ENCODE measurements around the gene SLC35D3.
"Not testable (repeated sequence)": the region's sequence is repeated elsewhere in the genome, so short reads cannot be mapped to it uniquely, and the experiment has no call there.

SLC35D3 gene, protein sequence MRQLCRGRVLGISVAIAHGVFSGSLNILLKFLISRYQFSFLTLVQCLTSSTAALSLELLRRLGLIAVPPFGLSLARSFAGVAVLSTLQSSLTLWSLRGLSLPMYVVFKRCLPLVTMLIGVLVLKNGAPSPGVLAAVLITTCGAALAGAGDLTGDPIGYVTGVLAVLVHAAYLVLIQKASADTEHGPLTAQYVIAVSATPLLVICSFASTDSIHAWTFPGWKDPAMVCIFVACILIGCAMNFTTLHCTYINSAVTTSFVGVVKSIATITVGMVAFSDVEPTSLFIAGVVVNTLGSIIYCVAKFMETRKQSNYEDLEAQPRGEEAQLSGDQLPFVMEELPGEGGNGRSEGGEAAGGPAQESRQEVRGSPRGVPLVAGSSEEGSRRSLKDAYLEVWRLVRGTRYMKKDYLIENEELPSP
- 0 reads per million in 2 experiments for total RNA-seq

DNA sequence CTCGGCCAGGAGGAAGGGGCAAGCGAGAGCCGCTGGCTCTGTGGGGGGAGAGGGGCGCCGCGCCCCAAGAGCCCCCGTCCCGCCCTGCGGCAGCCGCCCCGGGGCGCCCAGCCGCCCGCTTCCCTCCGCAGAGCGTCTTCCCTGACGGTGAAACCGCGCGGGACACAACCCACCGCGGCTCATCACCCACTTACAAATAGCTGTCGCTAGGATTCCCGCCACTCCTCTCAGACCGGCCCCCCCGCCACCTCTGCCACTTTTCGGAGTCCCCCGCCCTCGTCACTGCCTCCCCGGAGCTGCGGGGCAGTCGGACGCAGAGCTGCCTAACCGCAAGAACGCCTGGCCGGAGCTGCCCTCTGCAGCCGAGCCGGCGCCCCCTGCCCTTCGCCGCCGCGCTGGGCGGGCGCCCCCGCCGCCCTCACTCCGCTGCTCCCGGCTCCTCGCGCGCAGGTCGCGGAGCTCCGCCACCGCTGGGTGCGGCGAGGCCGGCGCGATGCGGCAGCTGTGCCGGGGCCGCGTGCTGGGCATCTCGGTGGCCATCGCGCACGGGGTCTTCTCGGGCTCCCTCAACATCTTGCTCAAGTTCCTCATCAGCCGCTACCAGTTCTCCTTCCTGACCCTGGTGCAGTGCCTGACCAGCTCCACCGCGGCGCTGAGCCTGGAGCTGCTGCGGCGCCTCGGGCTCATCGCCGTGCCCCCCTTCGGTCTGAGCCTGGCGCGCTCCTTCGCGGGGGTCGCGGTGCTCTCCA, at the start of gene SLC35D3:
Gene SLC35D3 (plus strand): TSS at position 366 of the 749 bp plus-strand sequence. CDS start 128 bp downstream, at position 494.
- no peak for DNase-seq (ENCODE audit: low read depth)

DNA sequence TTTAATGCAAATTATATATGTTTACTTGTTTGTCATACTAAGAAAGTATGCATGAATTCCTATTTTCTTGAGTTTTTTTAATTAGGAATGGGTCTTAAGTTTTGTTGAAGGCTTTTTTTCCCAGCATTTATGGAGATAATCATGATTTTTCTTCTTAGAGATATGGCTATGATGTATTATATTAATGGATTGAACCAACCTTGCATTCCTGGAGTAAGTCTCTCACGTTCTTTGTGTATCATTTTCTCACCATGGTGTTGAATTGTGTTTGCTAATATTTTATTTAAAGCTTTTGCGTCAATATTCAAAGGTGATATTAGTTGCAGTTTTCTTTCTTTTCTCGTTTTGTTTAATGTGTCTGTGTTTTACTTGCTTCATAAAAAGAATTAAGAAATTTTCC, 48.4 kb upstream of the SLC35D3 start:
- no peak for DNase-seq (ENCODE audit: low read depth)

DNA sequence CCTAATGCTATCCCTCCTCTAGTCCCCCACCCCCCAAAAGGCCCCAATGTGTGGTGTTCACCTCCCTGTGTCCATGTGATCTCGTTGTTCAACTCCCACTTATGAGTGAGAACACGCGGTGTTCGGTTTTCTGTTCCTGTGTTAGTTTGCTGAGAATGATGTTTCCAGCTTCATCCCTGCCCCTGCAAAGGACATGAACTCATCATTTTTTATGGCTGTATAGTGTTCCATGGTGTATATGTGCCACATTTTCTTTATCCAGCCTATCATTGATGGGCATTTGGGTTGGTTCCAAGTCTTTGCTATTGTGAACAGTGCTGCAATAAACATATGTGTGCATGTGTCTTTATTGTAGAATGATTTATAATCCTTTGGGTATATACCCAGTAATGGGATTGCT, 45.6 kb upstream of the SLC35D3 start:
- DNase-seq (ENCODE audit: low read depth): not testable (repeated sequence)

DNA sequence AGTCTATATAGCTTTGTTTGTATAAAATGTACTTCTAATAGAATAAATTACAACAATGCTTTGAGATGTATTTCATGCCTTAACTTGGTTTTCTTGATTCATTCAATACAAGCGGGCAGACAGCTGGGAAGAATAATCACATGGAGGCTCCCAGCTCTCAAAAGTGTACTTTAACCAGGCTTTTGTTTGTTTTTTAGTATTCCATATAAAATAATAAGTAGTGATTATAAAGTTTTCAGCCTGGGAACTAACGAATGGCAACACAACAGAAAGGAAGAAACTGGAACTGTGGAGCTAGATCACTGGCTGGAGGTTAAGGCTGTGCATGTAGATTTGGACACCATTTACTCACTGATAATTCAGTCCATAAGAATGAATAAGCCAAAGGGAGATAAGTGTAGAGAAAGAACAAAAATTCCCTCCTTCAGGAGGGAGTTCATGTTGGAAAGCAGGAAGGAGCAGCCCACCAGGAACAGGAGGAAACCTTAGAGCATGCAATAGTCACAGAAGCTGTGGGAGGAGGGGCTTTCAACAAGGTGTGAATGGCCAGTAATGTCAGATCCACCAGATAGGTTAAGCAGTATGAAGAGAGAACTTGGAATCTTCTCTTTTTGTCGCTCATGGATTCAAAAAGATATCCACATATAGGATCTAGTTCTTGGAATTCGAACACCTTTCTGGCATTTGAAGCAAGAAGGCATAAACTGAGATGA, 41.2 kb upstream of the SLC35D3 start:
- no peak for DNase-seq (ENCODE audit: low read depth)

DNA sequence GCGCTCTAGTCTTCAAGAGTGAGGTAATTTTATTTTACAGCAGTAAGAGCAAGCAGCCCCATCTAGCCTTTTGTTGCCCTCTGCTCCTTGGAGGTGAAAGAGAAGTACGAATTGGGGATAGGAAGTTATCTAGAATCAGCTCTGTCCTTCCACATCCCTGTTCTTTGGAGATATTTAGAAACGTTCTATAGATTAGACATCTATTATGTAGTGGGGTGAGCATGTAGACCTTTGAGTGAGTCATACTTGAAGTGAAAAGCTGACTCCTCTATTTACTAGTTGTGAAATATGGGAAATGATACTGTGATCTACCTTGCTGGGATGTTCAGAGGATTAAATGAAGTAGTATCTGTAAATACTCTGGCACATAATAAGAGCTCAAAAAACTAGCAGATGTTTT, 36.0 kb upstream of the SLC35D3 start:
- no peak for DNase-seq (ENCODE audit: low read depth)

DNA sequence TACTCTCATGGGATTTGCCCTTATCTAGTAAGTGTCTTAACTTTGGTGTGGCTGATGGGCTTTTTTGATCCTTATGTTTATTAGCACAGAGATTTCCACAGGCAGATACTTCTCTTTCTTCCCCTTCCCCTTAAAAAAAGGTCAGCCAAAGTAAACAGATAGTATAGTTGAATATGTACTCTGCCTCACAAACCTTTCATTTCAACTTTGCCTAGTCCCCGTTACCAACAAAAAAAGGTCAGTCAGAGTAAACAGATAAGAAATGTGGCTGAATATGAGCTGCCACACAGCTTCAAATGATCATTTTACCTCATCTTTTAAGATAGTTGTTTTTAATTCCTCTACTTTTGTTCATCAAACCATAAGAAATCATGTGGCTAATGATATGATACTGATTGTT, 34.1 kb upstream of the SLC35D3 start:
- no peak for DNase-seq (ENCODE audit: low read depth)

DNA sequence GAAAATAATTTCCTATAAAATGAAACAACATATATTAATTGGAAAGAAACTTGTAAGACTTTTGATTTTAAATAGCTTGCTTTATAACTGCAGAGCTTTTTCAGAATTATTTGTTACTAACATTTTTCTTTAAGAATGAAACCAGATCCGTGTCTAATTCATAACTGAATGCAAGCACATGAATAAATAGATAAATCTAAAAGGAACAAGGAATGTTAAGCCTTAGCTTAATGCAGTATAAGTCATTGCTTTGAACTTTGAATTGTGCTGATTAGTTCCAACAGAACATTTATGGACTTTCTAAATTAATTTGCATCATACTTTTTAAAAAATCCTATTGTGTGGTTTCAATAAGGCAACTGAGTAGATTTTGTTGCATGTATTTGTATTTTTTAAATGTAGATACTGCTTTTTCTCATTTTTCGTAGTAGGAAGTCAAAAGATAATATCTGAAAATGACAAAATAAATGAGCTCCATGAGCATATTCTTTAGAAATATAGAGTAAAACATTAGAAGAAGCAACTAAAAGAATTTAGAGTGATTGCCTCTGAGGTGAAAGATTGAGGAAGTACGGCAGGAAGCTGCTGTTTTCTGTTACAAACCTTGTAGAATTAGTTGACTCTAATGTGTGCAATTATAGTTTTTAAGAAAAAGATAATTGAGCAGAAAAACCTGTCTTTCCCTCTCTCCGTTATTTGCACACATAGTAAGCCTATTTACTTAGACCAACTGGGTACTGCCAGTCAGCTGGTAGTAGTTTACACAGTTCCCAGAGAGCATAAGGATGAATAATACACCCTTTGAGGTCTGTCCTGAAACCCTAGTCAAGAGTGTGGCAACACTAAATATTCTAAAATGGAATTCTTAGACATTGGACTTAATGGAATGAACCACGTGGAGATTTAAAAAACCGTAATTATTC, 32.6 kb upstream of the SLC35D3 start:
- no peak for DNase-seq (ENCODE audit: low read depth)

DNA sequence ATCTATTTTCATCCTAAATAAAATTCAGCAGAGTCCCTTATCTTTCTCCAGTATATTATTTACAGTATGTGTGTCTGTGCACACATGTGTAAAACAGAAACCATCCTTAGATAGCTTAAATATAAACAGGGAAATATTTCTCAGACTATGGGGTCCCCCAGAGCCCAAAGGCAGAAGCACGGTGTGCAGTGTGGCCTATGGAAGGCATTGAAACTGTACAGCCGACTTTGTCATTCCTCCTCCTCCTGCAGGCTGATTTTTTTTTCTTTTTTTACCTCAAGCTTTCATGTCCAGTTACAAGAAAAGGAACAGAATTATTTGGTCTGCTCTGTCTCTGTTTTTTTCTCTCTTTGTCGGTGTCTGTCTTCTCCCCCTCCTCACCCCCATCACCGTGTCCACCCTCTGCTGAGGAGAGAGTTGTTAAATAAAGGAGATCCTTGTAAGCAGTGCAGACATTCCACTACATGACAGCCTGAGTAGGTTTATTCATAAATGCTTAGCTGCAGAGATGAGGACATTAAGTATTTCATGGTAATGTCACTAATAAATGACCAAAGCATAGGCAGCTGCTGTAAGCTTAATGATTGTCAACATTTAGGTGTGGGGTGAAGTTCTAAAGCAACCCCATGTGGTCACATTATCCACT, 31.8 kb upstream of the SLC35D3 start:
- no peak for DNase-seq (ENCODE audit: low read depth)

DNA sequence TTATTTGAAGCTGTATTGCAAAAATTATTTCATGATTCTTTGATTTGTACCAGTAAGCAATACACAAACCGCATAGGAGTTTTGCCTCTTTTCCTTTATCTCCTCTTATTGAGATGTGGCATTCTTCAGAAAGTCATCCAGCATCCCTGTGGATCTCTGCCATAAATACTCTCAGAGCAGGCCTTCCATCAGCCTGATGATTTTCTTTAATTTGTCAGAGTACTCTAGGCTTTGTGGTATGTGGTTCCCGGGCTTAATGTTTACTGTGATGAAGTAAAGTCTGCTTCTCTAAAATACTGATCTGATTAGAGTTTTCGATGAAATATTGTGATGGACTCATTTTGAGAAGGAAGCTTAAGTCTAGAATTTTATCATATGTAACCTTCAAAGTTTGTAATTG, 31.1 kb upstream of the SLC35D3 start:
- DNase-seq (ENCODE audit: low read depth): no peak

DNA sequence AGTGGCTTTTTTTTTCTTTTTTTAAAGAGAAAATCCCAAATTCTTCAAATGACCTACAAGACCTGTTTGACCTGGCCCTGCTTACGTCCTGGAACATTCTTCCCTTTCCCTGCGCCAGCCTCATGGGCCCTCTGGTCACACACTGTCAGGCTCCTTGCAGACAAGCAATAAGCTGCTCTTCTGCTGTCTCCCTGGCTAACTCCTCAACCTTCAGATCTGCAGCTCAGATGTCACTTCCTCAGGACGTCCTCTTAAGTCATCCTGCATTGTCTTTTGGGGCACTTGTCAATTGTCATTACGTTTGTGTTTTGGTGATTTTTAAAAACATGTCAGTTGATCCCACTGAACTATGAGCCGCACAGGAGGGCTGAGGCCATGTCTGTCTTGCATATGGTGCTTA, 28.9 kb upstream of the SLC35D3 start:
- no peak for DNase-seq (ENCODE audit: low read depth)

DNA sequence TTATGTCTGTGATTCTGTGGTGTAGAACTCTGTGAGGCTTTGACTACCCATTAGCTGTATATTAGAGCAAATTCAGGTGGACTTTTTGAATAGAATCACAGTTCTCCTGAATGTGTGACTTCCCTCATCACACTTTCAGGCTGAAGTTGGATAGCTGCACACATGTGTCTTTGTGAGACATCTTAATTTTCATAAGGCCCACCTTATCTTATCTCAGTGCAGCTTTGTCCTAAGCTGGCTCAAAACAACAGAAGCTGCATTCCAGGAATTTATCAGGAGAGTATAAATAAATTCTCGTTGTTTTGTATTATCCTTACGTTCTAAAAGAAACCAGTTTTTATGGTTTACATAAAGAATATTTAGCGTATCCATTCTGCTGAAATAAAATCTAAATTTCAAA, 26.2 kb upstream of the SLC35D3 start:
- DNase-seq (ENCODE audit: low read depth): no peak

DNA sequence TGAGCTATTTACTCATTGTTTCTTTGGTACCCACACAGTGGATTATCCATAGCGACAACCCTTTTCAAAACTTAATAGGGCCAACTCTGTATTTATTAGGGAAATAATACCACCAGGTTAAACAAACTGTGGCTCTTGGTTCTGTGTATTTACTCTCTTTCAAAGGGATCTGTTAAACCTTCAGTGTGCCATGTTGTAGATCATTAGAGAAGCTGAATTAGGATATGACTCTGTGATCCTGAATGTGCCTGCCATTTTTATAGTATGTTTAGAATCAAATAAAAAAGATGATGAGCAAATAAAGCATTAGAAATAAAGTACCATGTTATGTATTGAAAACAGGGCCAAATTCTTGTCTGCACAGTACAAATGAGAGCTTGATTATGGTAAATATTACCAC, 25.0 kb upstream of the SLC35D3 start:
- no peak for DNase-seq (ENCODE audit: low read depth)

DNA sequence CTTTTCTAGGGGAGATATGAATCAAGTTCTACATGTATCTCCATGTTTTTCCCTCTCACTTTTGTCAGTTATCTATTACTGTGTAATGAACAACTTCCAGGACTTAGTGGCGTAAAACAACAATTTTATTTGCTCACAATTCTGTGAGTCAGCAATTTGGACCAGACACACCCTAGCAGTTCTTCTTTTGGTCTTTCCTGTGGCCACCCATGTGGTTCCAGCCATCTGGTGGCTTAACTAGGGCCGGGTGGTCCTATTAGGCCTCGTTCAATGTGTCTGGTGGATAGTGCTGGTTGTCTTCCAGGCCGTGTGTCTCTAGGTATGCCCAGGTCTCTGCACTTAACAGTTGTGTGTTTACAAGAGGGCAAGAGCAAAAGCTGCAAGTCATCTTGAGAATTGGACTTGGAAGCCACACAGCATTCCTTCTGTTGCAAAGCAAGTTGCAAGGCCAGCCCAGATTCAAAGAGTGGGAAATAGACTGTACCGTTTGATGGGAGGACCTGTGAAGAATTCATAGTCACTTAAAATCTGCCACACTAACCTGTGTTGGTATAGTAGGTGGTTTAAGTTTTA, 20.8 kb upstream of the SLC35D3 start:
- no peak for DNase-seq (ENCODE audit: low read depth)

DNA sequence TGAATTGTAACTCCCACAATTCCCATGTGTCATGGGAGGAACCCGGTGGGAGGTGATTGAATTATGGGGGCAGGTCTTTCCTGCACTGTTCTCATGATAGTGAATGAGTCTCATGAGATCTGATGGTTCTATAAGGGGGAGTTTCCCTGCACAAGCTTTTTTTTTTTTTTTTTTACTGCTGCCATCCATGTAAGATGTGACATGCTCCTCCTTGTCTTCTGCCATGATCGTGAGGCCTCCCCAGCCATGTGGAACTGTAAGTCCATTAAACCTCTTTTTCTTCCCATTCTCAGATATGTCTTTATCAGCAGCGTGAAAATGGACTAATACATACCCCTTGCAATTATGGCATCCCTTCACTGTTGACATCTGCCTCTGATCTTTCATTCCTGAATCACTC, 17.6 kb upstream of the SLC35D3 start:
- DNase-seq (ENCODE audit: low read depth): not testable (repeated sequence)

DNA sequence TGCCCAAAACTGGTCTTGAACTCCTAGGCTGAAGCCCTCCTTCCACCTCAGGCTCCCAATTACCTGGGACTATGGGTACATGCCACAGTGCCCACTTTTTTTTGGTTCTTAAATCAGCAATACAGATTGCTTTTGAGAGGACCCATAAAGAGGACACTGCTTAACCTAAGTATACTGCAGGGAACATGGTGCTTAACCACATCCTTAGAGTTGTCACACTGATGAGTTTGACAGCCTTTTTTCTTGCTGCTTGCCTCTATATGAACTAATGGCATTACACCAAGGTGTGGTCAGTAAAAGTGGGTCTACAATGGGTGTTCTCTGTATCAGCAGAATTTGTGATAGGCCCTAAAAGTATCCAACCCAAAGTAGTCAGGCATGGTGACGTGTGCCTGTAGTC, 7.2 kb upstream of the SLC35D3 start:
- no peak for DNase-seq (ENCODE audit: low read depth)

DNA sequence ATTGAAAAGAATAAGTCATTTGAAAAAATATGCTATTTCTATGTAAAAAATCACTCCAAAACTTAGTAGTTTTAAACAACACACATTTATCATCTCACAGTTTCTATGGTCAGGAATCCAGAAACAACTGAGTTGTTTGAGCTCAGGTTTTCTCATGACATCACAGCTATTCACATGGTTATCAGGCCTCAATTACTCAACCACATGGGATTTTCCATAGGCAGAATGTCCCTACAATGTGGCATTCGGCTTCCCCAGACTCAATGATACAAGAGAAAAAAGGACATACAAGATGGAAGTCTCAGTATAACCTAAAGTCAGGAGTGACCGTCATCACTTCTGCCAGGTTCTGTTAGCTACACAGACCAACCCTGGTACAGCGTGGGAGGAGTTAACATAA, 3.4 kb upstream of the SLC35D3 start:
- DNase-seq (ENCODE audit: low read depth): no peak

DNA sequence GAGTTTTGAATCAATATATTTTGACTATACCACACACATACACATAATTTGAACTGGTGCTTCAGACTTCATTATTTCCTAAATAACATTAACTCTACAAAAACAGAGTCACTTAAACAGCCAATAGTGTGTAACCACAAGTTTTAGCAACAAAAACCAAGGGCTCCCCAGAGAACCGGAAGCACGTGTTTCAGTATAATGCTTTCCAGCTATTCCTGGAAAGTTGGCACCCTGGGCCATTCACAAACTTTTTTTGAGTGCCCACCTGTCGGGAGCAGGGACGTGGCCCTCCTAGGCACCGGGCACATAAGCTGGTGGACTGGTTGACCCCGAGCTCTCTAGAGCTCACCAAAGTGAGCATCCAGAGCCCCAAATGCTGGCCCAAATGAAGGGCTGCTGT, 1.9 kb upstream of the SLC35D3 start:
- no peak for DNase-seq (ENCODE audit: low read depth)

DNA sequence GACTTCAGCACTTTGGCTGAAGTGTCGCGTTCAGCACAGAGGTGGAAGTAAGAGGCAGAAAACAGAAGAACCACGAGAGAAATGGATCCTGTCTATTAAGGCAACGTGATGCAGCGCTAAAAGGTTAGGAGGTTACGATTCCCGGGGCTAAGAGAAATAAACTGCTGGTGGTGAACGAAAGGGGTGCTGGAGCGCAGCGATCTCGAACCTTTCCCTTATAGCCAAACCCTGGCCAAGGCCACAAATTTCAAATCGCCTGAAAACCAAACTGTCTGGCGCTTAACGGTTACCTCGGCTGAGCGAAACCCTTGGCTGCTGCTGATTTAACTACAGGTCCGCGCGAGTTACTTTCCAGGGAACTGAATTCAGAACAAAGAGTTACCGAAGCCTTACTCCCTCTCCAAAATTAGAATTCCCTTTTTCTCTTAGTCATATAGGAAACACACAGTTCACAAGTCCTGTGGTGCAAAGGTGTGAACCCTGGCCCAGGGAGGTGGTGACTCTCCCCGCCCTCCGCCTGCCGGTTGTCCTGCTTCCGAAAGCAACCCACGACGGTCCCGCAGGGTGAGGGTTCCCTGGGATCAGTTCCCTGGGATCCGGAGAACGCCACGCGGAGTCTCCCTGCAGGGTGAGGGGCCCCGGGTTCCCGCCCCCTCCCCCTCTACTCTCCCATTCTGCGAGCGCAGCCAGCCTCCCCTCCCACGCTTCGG, 1.3 kb upstream of the SLC35D3 start:
- DNase-seq (ENCODE audit: low read depth): no peak

DNA sequence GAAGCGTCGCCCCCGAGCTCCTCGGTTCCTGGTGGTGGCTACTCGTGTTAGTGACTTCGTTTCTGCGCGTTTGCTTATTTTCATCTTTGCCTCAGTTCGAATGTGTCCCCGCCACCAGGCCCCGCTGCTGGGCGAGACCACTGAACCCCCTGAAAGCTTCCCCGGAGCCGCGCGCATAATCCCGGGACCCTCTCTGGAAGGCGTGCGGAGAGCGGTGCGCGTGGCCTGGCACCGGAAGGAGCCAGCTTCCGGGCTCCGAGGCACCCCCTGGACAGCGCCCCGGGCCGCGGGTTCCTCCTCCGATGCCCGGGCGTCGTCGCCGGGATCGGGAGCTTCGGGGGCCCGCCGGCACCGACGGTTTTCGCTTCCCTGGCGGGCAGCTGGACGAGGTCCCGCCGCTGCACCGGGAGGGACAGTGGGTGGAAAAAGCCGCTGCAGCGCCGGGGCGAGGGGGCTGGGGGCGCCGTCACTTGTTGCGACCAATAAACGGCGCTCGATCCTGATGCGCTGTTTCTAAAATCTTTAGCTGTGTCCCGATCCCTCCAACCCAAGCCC, 643 bp upstream of the SLC35D3 start:
- DNase-seq (ENCODE audit: low read depth): no peak

DNA sequence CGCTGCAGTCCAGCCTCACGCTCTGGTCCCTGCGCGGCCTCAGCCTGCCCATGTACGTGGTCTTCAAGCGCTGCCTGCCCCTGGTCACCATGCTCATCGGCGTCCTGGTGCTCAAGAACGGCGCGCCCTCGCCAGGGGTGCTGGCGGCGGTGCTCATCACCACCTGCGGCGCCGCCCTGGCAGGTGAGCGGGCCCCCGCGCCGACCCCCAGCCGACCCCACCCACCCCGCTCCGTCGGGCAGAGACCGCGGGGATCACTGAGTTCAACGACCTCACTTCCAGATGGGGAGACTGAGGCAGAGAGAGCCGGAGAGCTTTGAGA, 545 bp downstream of the SLC35D3 start:
- DNase-seq (ENCODE audit: low read depth): no peak

All from T follicular helper cell (primary cell).